ENCODE results near the gene PPIE.
"Not testable (repeated sequence)": the region's sequence is repeated elsewhere in the genome, so short reads cannot be mapped to it uniquely, and the experiment has no call there.

The PPIE gene

GRCh38 chr1:39771022-39771532 lies 32.4 kb downstream of the PPIE start, which contains the start of gene OXCT2:
Gene OXCT2 (minus strand): TSS chr1:39771348. CDS start chr1:39771255, 93 bp downstream.
- intact Hi-C loops (cut with DNase I); DNase-seq: not testable (repeated sequence)

- intact Hi-C loops (cut with DNase I); DNase-seq: not testable (repeated sequence)
Observed at GRCh38 chr1:39773369-39773979, 34.8 kb downstream of the PPIE start.

GRCh38 chr1:39775141-39775540 lies 36.5 kb downstream of the PPIE start:
- DNase-seq; intact Hi-C loops (cut with DNase I): not testable (repeated sequence)

GRCh38 chr1:39775676-39776399 lies 37.2 kb downstream of the PPIE start:
- intact Hi-C loops (cut with DNase I); DNase-seq: not testable (repeated sequence)

GRCh38 chr1:39776400-39776713 lies 37.7 kb downstream of the PPIE start:
- intact Hi-C loops (cut with DNase I): no loop called here
- peak in 9 of 42 donors; percentile 13 to 51 (median 23) for DNase-seq

GRCh38 chr1:39776886-39777285 lies 38.2 kb downstream of the PPIE start:
- intact Hi-C loops (cut with DNase I): no loop called here
- no peak for DNase-seq

- intact Hi-C loops (cut with DNase I): no loop called here
- no peak for DNase-seq
Observed at GRCh38 chr1:39777306-39777705, 38.6 kb downstream of the PPIE start.

GRCh38 chr1:39777896-39778295 lies 39.2 kb downstream of the PPIE start:
- DNase-seq; intact Hi-C loops (cut with DNase I): not testable (repeated sequence)

GRCh38 chr1:39778463-39779099 lies 39.9 kb downstream of the PPIE start:
- DNase-seq: not testable (repeated sequence)

GRCh38 chr1:39779137-39779536 lies 40.5 kb downstream of the PPIE start:
- DNase-seq: no peak
- intact Hi-C loops (cut with DNase I): no loop called here

More at GRCh38 chr1:39778463-39779099, 39.9 kb downstream of the PPIE start:
- intact Hi-C loops (cut with DNase I): not testable (repeated sequence)

- intact Hi-C loops (cut with DNase I): no loop called here
- no peak for DNase-seq
Observed at GRCh38 chr1:39779821-39780220, 41.1 kb downstream of the PPIE start.

- intact Hi-C loops (cut with DNase I): no loop called here
- DNase-seq: no peak
Observed at GRCh38 chr1:39781349-39781715, 42.6 kb downstream of the PPIE start.

- intact Hi-C loops (cut with DNase I): no loop called here
- no peak for DNase-seq
Observed at GRCh38 chr1:39782103-39782502, 43.4 kb downstream of the PPIE start.

GRCh38 chr1:39782685-39783084 lies 44.0 kb downstream of the PPIE start:
- intact Hi-C loops (cut with DNase I): not testable (repeated sequence)

GRCh38 chr1:39786303-39787107 lies 47.8 kb downstream of the PPIE start:
- intact Hi-C loops (cut with DNase I): not testable (repeated sequence)
- peak in 23 of 42 donors; percentile 12 to 69 (median 36) for DNase-seq

More at GRCh38 chr1:39782685-39783084, 44.0 kb downstream of the PPIE start:
- not testable (repeated sequence) for DNase-seq

GRCh38 chr1:39787108-39787375 lies 48.4 kb downstream of the PPIE start:
- intact Hi-C loops (cut with DNase I); DNase-seq: not testable (repeated sequence)

GRCh38 chr1:39787468-39787867 lies 48.8 kb downstream of the PPIE start:
- intact Hi-C loops (cut with DNase I): no loop called here
- no peak for DNase-seq

- intact Hi-C loops (cut with DNase I); DNase-seq: not testable (repeated sequence)
Observed at GRCh38 chr1:39787964-39788363, 49.3 kb downstream of the PPIE start.

- DNase-seq: no peak
- intact Hi-C loops (cut with DNase I): no loop called here
Observed at GRCh38 chr1:39788426-39788757, 49.7 kb downstream of the PPIE start.

All from head of caudate nucleus (tissue), 42 donors.